GM18498 (cell line): Measurements from ENCODE around the gene MAGOH.
"Not testable (repeated sequence)": the region's sequence is repeated elsewhere in the genome, so short reads cannot be mapped to it uniquely, and the experiment has no call there.

Experiments used
- ATAC-seq: cut with Tn5 transposase; IDR thresholded peaks from one replicate; pipeline ENCODE4 v1.9.1; 2021; ENCODE audit warnings: mild to moderate bottlenecking, moderate library complexity; ENCODE audit not compliant: unreplicated experiment

MAGOH gene

DNA sequence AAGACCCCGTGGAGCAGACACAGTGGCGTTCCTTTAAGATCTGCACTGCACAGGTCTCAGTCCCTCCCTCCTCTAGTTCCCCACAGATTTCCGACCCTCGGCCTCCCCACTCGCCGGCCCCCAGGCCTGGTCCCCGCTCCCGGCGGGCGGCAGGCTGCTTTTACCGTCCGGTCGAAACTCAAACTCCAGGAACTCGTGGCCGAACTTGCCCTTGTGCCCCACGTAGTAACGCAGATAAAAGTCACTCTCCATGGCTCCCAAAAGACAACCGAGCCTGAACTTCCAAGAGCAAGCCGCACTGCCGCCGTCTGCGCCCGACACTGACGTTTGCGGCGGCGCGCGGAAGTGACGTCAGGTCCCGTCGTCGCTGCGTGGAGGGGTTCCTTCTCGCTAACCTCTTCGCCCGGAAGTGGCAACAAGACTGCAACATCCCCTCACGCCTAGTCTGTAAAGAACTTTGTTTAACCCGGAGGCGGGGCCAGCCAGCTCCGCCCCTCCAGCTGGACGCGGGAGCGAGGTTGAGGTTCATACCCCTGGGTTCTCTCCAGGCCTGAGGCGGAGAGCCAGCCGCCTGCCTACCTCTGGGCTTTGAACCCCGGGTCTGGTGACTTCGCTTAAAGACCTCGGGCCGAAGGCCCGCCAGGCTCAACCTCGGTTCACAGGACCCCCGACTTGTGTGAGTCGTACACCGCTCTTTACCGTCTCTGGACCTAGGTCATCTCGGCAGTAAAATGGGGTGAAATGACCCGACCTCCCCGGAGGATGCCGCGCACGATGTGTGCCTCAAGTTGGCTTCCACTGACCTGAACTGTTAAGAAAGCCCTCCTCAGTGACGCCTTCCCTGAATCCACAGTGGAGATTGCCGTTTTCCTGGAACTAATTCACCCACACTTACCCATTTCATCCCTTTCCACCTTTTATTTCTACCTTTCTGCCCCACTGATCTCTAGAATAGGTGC is at the start of gene MAGOH:
TSS of gene MAGOH (minus strand) at position 322 of the 959 bp plus-strand sequence. CDS start at position 252, 70 bp downstream.
- ATAC-seq = peak; percentile 97

GRCh38 chr1:53286955-53287354 is 48.6 kb upstream of the MAGOH start:
- no peak for ATAC-seq

- peak; percentile 47 for ATAC-seq
Measured at GRCh38 chr1:53285969-53286760, 47.8 kb upstream of the MAGOH start.

- no peak for ATAC-seq
Measured at GRCh38 chr1:53285546-53285945, 47.2 kb upstream of the MAGOH start.

DNA sequence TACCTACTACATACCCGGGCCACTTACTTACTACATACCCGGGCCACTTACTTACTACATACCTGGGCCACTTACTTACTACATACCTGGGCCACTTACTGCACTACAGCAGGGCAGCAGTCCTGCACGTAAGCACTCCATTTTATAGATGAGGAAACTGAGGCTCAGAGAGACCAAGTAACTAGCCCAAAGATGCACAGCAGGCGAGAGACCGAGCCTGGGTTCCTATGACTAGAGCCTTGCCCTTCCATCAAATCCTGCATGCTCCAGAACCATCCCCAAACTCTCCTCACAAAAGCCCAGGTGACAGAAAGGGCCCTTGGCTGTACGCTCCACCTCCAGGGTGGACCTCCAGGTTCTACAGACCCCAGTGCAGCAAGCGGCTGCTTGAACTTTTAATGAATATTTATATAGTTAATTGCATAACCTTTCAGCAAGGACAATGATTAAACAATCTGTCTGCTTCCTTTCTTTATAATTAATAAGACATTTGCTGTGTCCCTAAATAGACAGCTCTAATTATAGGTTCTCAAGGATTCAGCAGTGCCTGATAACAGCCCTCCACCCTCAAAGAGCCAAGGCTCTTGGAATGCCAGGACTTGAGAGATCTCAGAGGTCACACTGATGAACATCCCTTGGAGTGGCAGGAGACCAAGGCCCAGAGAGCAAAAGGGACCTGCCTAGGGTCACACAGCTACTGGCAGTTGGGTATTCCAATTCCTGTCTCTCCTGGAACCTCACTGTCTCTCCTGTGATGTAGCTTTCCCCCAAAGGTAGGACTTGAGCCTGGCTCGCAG is 46.1 kb upstream of the MAGOH start:
- no peak for ATAC-seq

GRCh38 chr1:53283156-53283555 is 44.8 kb upstream of the MAGOH start:
- ATAC-seq = not testable (repeated sequence)

DNA sequence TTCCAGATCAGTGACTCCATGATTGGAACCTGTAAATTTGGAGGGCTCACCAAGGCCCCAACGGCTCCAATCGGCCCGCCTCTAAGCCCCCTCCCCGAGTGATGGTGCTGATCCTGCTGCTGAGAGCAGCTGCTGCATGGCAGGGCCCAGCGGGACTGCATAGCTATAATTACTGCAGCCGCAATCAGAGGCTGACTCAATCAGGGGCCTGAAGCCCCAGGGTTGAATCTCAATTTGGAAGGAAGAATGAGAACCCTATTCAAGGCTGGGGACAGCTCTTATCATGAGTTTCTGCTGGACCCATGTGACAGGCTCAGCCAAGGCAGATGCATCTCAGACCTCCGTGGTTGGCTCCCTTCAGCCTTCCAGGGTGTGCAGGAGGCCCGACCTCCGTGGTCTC is 42.8 kb upstream of the MAGOH start:
- no peak for ATAC-seq

DNA sequence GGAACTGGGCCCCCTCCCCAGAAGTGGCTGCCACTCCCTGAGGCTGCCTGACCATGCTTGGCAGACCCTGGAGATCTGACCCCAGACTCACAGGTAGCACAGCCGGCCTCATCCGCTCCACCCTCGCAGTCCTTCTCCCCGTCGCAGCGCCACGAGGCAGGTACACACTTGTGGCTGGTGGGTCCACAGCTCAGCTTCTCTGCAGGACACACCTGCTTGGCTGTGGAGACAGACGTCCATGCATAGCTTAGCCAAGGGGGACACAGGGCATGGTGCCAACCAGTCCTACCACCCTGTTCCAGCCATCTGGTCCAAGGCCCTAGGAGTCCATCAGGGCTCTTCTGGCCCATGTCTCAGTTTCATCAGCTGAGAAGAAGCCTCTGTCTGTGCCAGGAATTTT is 42.2 kb upstream of the MAGOH start:
- ATAC-seq = no peak

- ATAC-seq = no peak
Measured at GRCh38 chr1:53279296-53280200, 41.2 kb upstream of the MAGOH start.

- ATAC-seq = no peak
Measured at GRCh38 chr1:53278298-53278725, 40.0 kb upstream of the MAGOH start.

DNA sequence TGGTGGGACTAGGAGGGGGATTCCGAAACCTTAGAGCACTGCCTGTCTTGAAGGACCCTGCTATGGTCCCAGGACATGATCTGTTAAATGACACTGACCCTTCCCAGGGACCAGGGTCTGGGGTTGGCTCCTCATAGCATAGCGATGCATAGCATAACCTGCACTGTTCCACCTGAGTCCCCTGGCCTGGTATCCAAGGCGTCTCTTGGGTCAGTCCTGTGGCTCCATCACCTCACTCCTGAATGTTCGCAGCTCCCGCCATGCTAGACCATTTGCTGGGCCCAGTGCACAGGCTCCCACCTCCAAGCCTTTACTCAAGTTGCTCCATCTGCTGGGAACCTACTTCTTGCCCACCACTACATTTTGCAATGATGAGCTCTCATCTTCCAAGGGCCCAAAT is 39.0 kb upstream of the MAGOH start:
- ATAC-seq = no peak

GRCh38 chr1:53276902-53277281 is 38.6 kb upstream of the MAGOH start:
- ATAC-seq = no peak

DNA sequence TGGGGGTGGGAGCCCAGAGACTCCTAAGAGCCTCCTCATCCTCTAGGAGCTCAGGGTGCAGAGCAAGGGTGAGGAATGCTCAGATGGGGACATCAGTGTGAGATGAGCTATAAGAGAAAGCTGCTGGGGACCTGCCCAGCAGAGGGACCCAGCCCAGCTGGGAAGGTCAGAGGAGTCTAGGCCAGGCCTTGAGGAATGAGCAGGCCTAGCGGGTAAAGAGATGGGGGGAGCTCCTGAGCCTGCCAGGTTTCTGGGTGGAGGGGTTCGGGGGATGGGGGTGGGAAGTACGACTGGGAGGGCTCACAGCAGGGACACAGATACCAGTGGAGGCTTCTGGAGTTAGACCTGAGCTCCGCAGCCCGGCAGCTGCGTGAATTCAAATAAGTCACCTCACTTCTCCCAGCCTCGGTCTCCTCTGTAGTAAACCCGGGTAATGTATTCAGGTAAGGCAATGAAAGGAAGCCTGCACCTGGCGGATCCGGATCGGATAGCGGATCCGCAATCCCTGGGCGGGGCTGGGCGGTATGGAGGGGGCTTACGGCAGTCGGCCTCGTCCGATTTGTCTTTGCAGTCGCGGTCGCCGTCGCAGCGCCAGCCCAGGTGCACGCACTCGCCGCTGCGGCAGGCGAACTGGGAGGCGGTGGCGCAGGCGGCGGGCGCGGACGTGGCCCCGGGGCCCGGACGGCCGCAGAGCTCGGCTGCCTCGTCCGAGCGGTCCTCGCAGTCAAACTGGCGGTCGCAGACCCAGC is 38.0 kb upstream of the MAGOH start:
- no peak for ATAC-seq

GRCh38 chr1:53275566-53275965 is 37.2 kb upstream of the MAGOH start:
- no peak for ATAC-seq

- ATAC-seq = no peak
Measured at GRCh38 chr1:53274541-53275185, 36.3 kb upstream of the MAGOH start.

DNA sequence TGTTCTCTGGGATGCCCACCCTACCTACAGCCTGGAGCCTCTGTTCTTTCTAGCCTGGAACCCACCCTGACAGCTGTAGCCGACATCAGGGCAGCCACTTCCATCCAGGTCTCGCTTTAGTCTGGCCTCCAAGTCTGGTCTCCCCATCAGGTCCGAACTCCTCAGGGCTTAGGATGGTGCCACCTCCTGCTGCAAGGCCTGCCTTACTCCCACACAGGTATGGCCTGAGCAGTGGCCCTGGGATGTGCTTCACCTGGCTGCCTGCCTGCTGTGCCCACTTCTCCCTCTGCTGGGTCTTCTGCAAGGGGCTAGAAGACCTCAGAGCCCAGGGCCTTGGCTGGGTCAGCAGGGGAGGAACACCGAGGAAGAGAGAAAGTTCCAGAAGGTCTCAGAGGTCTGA is 35.7 kb upstream of the MAGOH start:
- ATAC-seq = no peak

GRCh38 chr1:53273526-53273925 is 35.2 kb upstream of the MAGOH start:
- ATAC-seq = no peak

DNA sequence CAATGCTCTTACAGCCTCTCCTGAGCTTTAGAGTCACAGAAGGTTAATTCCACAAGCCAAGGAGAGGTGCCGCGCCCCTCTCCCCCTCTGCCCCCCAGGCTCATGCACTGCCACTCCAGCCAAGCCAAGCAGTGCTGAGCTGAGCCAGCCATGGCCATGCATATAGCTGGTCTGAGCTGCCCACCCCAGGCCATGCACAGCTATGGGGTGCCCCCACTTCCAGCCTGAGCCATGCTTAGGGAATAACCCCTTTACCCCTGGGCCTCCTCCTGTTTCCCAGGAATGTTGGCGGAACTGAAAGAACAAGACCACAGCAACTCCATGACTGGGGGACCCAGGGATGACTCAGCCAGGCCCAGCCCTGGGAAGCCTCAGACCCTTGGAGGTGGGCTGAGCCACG is 34.0 kb upstream of the MAGOH start:
- no peak for ATAC-seq
